Neutrophil (primary cell): ENCODE results near the gene CHD3.

Experiments
- H3K27ac ChIP-seq: fragments of 200-600 bp; sonication (generic); 2 replicates; pipeline ENCODE4 v1.5.1; 2016; ENCODE audit warnings: mild to moderate bottlenecking, moderate library complexity
- H3K27me3 ChIP-seq: fragments of 200-600 bp; sonication (generic); 2 replicates; pipeline ENCODE4 v1.6.0; 2016; ENCODE audit warnings: mild to moderate bottlenecking
- H3K36me3 ChIP-seq: fragments of 200-600 bp; sonication (generic); 2 replicates; pipeline ENCODE4 v1.5.1; 2017
- H3K4me1 ChIP-seq, 2 experiments: fragments of 200-600 bp in 1 of 2; sonication (generic) in 1 of 2; 1 replicate in 1 of 2; 2 replicates in 1 of 2; pipeline versions ENCODE4 v1.5.1 to v1.6.1; 2013 to 2016; ENCODE audit warnings: low read depth in 1 of 2, low read length in 1 of 2, mild to moderate bottlenecking in 1 of 2, moderate library complexity in 1 of 2; ENCODE audit not compliant: control insufficient read depth in 1 of 2, insufficient read depth in 1 of 2
- H3K4me3 ChIP-seq, 2 experiments: fragments of 200-600 bp in 1 of 2; sonication (generic) in 1 of 2; 1 replicate in 1 of 2; 2 replicates in 1 of 2; pipeline ENCODE4 v1.5.1; 2013 to 2016; ENCODE audit warnings: low read depth in 1 of 2, low read length in 1 of 2, mild to moderate bottlenecking in 1 of 2, moderate library complexity in 1 of 2
- H3K9me3 ChIP-seq: fragments of 200-600 bp; sonication (generic); 2 replicates; pipeline ENCODE4 v1.5.1; 2016
- TF ChIP-seq, protein P1 (sequence below): fragments of 200-600 bp; sonication (generic); IDR thresholded peaks from 2 replicates; pipeline ENCODE4 v1.5.1; 2016; ENCODE audit warnings: antibody characterized with exemption

CHD3 gene

DNA sequence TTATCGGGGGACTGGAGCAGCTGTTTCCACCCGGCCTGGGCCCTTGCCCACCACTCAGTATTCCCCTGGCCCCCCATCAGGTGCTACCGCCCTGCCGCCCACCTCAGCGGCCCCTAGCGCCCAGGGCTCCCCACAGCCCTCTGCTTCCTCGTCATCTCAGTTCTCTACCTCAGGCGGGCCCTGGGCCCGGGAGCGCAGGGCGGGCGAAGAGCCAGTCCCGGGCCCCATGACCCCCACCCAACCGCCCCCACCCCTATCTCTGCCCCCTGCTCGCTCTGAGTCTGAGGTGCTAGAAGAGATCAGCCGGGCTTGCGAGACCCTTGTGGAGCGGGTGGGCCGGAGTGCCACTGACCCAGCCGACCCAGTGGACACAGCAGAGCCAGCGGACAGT lies 39.9 kb upstream of the CHD3 start:
- Histone ChIP-seq H3K9me3 (peaks cover 12% of the 10 kb centered on the region), H3K4me3 (no peak overlapping the region), H3K36me3 (peaks cover 100% of the 10 kb centered on the region), H3K27ac (peak overlapping the region; percentile 98), H3K27me3 (no peaks in the 10 kb centered on the region), H3K4me1 (peaks cover 55 to 75% of the 10 kb centered on the region in 2 experiments)
- TF ChIP-seq, protein P1, sequence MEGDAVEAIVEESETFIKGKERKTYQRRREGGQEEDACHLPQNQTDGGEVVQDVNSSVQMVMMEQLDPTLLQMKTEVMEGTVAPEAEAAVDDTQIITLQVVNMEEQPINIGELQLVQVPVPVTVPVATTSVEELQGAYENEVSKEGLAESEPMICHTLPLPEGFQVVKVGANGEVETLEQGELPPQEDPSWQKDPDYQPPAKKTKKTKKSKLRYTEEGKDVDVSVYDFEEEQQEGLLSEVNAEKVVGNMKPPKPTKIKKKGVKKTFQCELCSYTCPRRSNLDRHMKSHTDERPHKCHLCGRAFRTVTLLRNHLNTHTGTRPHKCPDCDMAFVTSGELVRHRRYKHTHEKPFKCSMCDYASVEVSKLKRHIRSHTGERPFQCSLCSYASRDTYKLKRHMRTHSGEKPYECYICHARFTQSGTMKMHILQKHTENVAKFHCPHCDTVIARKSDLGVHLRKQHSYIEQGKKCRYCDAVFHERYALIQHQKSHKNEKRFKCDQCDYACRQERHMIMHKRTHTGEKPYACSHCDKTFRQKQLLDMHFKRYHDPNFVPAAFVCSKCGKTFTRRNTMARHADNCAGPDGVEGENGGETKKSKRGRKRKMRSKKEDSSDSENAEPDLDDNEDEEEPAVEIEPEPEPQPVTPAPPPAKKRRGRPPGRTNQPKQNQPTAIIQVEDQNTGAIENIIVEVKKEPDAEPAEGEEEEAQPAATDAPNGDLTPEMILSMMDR = no peak

DNA sequence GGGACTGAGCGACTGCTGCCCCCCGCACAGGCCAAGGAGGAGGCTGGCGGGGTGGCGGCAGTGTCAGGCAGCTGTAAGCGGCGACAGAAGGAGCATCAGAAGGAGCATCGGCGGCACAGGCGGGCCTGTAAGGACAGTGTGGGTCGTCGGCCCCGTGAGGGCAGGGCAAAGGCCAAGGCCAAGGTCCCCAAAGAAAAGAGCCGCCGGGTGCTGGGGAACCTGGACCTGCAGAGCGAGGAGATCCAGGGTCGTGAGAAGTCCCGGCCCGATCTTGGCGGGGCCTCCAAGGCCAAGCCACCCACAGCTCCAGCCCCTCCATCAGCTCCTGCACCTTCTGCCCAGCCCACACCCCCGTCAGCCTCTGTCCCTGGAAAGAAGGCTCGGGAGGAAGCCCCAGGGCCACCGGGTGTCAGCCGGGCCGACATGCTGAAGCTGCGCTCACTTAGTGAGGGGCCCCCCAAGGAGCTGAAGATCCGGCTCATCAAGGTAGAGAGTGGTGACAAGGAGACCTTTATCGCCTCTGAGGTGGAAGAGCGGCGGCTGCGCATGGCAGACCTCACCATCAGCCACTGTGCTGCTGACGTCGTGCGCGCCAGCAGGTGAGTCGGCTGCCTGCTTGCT lies 39.3 kb upstream of the CHD3 start:
- peak overlapping the region in 1 of 2 experiments; percentile 7 for H3K4me3 ChIP-seq
- H3K36me3 ChIP-seq = peaks cover 100% of the 10 kb centered on the region

DNA sequence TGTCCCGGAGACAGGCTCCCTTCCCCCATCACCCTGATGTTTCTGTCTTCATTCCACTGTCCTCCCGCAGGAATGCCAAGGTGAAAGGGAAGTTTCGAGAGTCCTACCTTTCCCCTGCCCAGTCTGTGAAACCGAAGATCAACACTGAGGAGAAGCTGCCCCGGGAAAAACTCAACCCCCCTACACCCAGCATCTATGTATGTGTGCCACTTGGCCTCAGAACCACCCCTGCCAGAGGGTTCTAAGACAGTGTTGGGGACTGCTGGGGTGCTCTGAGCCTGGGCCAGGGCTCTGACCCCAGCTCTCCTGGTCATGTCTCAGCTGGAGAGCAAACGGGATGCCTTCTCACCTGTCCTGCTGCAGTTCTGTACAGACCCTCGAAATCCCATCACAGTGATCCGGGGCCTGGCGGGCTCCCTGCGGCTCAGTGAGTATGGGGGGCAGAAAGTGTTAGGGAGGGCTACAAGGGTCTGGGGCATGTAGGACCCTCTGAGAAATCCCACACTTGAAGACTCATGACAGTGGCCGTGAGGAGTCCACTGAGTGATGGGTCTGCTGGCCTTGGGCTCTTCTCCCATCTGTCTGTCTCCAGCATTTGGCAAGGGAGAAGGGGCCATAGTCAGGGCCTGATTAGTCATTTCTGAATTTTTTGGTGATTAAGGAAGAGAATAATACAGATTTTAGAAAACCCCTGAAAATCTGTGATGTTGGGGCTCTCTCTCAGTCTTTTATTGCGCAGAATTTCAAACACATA lies 38.7 kb upstream of the CHD3 start:
- Histone ChIP-seq H3K36me3 (peaks cover 100% of the 10 kb centered on the region), H3K9me3 (peaks cover 16% of the 10 kb centered on the region), H3K27ac (peak overlapping the region; percentile 98), H3K4me3 (peak overlapping the region in 1 of 2 experiments; percentile 7), H3K4me1 (peaks cover 48 to 71% of the 10 kb centered on the region in 2 experiments), H3K27me3 (no peaks in the 10 kb centered on the region)
- TF ChIP-seq, protein P1 = no peak

More for the DNA sequence above, 39.3 kb upstream of the CHD3 start:
- no peaks in the 10 kb centered on the region for H3K27me3 ChIP-seq
- peak overlapping the region; percentile 98 for H3K27ac ChIP-seq
- peaks cover 16% of the 10 kb centered on the region for H3K9me3 ChIP-seq
- H3K4me1 ChIP-seq = peaks cover 53 to 72% of the 10 kb centered on the region in 2 experiments
- TF ChIP-seq, protein P1 = no peak

DNA sequence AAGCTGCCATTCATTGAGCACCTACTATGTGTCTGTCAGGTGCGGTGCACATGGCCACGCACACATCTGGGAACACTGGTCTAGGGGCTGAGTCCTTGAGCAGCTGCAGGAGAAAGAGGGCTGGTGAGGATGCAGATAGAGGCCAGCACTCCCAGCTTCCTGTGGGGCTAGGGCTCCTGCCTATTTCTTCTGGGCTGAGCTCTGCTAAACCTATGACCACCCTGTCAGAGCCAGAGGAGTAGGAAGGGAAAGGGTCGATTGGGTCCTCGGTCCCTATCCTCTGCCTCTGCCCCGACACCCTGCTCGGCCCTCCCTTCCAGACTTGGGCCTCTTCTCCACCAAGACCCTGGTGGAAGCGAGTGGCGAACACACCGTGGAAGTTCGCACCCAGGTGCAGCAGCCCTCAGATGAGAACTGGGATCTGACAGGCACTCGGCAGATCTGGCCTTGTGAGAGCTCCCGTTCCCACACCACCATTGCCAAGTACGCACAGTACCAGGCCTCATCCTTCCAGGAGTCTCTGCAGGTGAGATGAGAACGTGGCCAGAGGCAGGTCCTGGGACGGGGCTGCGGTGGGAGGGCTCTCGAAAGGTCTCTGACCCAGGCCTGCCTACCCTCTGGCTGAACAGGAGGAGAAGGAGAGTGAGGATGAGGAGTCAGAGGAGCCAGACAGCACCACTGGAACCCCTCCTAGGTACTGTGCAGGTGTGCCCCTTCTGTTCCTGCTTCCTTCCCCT lies 37.7 kb upstream of the CHD3 start:
- Histone ChIP-seq H3K4me1 (peaks cover 49 to 71% of the 10 kb centered on the region in 2 experiments), H3K36me3 (peaks cover 100% of the 10 kb centered on the region), H3K9me3 (peaks cover 16% of the 10 kb centered on the region), H3K27me3 (no peaks in the 10 kb centered on the region), H3K4me3 (peak overlapping the region in 1 of 2 experiments; percentile 52), H3K27ac (peak overlapping the region; percentile 98)
- TF ChIP-seq, protein P1 = no peak

DNA sequence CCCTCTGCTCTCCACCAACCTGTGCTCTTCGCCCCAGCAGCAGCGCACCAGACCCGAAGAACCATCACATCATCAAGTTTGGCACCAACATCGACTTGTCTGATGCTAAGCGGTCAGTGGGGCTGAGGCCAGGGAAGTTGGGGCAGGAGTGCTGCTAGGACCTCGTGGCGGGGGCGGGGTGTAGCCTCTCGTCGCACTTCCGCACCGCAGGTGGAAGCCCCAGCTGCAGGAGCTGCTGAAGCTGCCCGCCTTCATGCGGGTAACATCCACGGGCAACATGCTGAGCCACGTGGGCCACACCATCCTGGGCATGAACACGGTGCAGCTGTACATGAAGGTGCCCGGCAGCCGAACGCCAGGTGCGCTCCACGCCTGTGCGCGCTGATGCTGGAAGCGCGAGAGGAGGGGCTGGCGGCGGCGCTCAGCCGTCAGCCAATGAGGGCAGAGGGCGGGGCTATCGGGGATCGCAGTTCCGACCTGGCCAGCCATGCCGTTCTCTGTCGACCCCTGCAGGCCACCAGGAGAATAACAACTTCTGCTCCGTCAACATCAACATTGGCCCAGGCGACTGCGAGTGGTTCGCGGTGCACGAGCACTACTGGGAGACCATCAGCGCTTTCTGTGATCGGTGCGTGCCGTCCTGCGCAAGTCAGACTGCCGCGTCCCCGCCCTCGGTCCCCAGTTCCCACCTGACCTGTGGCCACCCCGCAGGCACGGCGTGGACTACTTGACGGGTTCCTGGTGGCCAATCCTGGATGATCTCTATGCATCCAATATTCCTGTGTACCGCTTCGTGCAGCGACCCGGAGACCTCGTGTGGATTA lies 36.9 kb upstream of the CHD3 start:
- peaks cover 100% of the 10 kb centered on the region for H3K36me3 ChIP-seq
- peak overlapping the region in 1 of 2 experiments; percentile 52 for H3K4me3 ChIP-seq

More for the DNA sequence above, 36.9 kb upstream of the CHD3 start:
- H3K9me3 ChIP-seq = peaks cover 16% of the 10 kb centered on the region
- no peaks in the 10 kb centered on the region for H3K27me3 ChIP-seq
- peaks cover 54 to 72% of the 10 kb centered on the region in 2 experiments for H3K4me1 ChIP-seq
- peak overlapping the region; percentile 98 for H3K27ac ChIP-seq
- TF ChIP-seq, protein P1 = peak; percentile 98
